Activated naive CD8-positive, alpha-beta T cell treated with anti-CD3 and anti-CD28 coated beads for 36 hours (primary cell): ENCODE measurements around the gene LPO. TPM values are rescaled to one million over a fixed set of nuclear protein-coding genes. Genes with fewer than 3 reads are reported as not detected.

Source experiments
- total RNA-seq, 2 experiments: library from RNA; stranded (reverse); gene quantifications; one replicate each; pipeline ENCODE4 v1.2.3, GENCODE V29; 2021

Gene LPO
- total RNA-seq, 2 experiments from 2014 or later, result not detected

Other genes with a start within 250 kb of the LPO start
- 100 to 1,000 TPM; 441 to 469 TPM for gene SRSF1, start 231.3 kb upstream of the LPO start, total RNA-seq
- gene DYNLL2, start 155.2 kb upstream of the LPO start, total RNA-seq, result 10 to 100 TPM; 33.4 to 33.5 TPM
- under 1 TPM; 0.14 to 0.22 TPM for gene OR4D1, start 90.2 kb upstream of the LPO start, total RNA-seq
- gene OR4D2, start 71.6 kb upstream of the LPO start, total RNA-seq, result not detected
- not detected for gene EPX, start 45.9 kb upstream of the LPO start, total RNA-seq
- 10 to 100 TPM; 24.3 to 27.0 TPM for gene MKS1, start 19.3 kb upstream of the LPO start, total RNA-seq
- not detected for gene MPO, start 42.4 kb downstream of the LPO start, total RNA-seq
- 10 to 100 TPM; 13.7 to 15.4 TPM for gene TSPOAP1, start 90.2 kb downstream of the LPO start, total RNA-seq
- gene SUPT4H1, start 113.6 kb downstream of the LPO start, total RNA-seq, result 100 to 1,000 TPM; 136 to 139 TPM
- under 1 TPM; 0.41 to 0.48 TPM for gene RNF43, start 178.9 kb downstream of the LPO start, total RNA-seq
- gene HSF5, start 249.8 kb downstream of the LPO start, total RNA-seq, result 1 to 10 TPM; 3.9 to 4.2 TPM